ENCODE results near the gene CDA.

CDA gene

DNA sequence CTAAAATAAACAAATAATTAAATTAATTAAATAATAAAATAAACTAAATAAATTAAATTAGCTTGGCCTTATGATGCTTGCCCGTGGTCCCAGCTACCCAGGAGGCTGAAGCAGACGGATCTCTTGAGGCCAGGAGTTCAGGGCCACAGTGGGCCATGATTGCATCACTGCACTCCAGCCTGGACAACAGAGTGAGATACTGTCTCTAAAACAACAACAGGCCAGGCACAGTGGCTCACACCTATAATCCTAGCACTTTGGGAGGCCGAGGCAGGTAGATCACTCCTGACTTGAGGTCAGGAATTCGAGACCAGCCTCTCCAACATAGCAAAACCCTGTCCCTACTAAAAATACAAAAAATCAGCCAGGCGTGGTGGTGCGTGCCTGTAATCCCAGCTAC is 32.1 kb downstream of the CDA start:
- no peak for DNase-seq (ENCODE audit: low spot score)
- Histone ChIP-seq H3K9me3 (ENCODE audit: severe bottlenecking) (no peaks in the 10 kb centered on the region), H3K4me1 (ENCODE audit: insufficient read depth, poor library complexity, severe bottlenecking) (no peaks in the 10 kb centered on the region), H3K4me3 (ENCODE audit: severe bottlenecking) (no peak overlapping the region), H3K27me3 (ENCODE audit: insufficient read depth, poor library complexity, severe bottlenecking) (no peaks in the 10 kb centered on the region), H3K27ac (ENCODE audit: poor library complexity, severe bottlenecking) (no peak overlapping the region), H3K36me3 (ENCODE audit: low read depth) (peaks cover 4% of the 10 kb centered on the region)
- ATAC-seq (ENCODE audit: low read depth), result no peak
- TF ChIP-seq, protein P1, sequence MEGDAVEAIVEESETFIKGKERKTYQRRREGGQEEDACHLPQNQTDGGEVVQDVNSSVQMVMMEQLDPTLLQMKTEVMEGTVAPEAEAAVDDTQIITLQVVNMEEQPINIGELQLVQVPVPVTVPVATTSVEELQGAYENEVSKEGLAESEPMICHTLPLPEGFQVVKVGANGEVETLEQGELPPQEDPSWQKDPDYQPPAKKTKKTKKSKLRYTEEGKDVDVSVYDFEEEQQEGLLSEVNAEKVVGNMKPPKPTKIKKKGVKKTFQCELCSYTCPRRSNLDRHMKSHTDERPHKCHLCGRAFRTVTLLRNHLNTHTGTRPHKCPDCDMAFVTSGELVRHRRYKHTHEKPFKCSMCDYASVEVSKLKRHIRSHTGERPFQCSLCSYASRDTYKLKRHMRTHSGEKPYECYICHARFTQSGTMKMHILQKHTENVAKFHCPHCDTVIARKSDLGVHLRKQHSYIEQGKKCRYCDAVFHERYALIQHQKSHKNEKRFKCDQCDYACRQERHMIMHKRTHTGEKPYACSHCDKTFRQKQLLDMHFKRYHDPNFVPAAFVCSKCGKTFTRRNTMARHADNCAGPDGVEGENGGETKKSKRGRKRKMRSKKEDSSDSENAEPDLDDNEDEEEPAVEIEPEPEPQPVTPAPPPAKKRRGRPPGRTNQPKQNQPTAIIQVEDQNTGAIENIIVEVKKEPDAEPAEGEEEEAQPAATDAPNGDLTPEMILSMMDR (IDR thresholded peaks at IDR 0.05; ENCODE audit: poor library complexity, severe bottlenecking), result no peak

DNA sequence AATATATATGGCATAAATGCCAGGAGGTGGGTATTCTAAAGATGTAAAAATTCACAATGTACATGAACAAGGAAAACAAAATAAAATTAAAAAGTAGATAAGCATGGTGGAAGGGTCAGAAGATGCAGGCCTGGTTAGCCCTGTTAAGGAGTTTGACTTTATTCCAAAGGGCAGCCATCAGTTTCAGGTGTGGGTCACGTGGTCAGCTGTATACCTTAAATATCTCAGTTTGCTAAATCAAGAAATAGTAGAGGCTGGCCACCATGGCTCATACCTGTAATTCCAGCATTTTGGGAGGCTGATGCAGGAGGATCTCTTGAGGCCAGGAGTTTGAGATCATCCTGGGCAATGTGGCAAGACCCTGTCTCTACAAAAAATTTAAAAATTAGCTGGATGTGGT is 35.8 kb downstream of the CDA start:
- no peak overlapping the region for H3K4me3 ChIP-seq (ENCODE audit: severe bottlenecking)
- H3K27me3 ChIP-seq (ENCODE audit: insufficient read depth, poor library complexity, severe bottlenecking), result no peaks in the 10 kb centered on the region
- ATAC-seq (ENCODE audit: low read depth), result no peak
- H3K4me1 ChIP-seq (ENCODE audit: insufficient read depth, poor library complexity, severe bottlenecking), result no peaks in the 10 kb centered on the region
- H3K9me3 ChIP-seq (ENCODE audit: severe bottlenecking), result no peaks in the 10 kb centered on the region
- no peak for DNase-seq (ENCODE audit: low spot score)
- no peak overlapping the region for H3K27ac ChIP-seq (ENCODE audit: poor library complexity, severe bottlenecking)
- TF ChIP-seq, protein P1 (IDR thresholded peaks at IDR 0.05; ENCODE audit: poor library complexity, severe bottlenecking), result no peak
- no peaks in the 10 kb centered on the region for H3K36me3 ChIP-seq (ENCODE audit: low read depth)

DNA sequence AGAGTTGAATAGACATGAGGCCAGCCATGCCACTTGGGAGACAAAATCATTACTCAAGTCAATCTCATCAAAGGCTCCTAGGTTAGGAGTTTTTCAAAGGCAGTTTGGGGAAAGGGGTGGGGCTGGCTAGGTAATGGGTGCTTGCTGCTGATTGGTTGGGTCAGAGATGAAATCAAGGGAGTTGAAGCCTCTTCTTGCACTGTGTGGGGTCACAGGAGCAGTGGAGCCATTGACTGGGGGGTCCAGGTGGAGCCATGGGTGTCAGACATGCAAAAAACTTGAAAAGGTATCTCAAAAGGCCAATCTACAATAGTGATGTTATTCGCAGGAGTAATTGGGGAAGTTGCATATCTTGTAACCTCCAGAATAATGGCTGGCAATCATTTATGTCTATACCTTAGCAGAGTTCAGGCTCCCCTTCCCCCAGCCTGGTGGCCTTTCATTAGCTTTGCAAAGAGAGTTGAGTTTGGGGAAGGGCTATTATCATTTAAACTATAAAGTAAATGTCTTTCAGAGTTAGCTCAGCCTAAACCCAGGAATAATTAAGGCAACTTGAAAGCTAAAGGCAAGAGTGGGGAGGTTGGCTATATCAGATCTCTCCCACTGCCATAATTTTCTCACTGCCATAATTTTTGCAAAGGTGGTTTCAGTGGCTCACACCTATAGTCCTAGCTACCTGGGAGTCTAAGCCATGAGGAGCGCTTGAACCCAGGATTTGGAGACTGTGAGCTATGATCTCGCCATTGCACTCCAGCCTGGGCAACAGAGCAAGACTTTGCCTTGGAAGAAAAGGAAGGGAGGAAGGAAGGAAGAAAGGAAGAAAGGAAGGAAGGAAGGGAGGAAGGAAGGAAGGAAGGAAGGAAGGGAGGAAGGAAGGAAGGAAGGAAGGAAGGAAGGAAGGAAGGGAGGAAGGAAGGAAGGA is 36.5 kb downstream of the CDA start:
- H3K36me3 ChIP-seq (ENCODE audit: low read depth), result no peaks in the 10 kb centered on the region
- ATAC-seq (ENCODE audit: low read depth) (no peak), DNase-seq (ENCODE audit: low spot score) (no peak)
- H3K4me3 ChIP-seq (ENCODE audit: severe bottlenecking), result no peak overlapping the region
- no peaks in the 10 kb centered on the region for H3K9me3 ChIP-seq (ENCODE audit: severe bottlenecking)
- H3K4me1 ChIP-seq (ENCODE audit: insufficient read depth, poor library complexity, severe bottlenecking), result no peaks in the 10 kb centered on the region
- H3K27me3 ChIP-seq (ENCODE audit: insufficient read depth, poor library complexity, severe bottlenecking), result no peaks in the 10 kb centered on the region
- H3K27ac ChIP-seq (ENCODE audit: poor library complexity, severe bottlenecking), result no peak overlapping the region
- TF ChIP-seq, protein P1 (IDR thresholded peaks at IDR 0.05; ENCODE audit: poor library complexity, severe bottlenecking), result no peak

DNA sequence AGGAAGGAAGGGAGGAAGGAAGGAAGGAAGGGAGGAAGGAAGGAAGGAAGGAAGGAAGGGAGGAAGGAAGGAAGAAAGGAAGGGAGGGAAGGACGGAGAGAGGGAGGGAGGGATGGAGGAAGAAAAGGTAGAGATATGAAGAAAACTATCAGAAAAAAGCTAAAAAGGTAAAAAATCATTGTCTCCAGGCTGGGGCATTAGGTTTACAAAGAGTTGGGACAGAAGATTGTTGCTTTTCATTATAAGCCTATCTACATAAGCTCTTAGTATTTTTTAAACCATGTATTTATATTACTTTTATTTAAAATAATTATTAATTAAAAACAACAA is 37.2 kb downstream of the CDA start:
- Histone ChIP-seq H3K4me3 (ENCODE audit: severe bottlenecking) (no peak overlapping the region), H3K36me3 (ENCODE audit: low read depth) (no peaks in the 10 kb centered on the region), H3K4me1 (ENCODE audit: insufficient read depth, poor library complexity, severe bottlenecking) (no peaks in the 10 kb centered on the region), H3K27me3 (ENCODE audit: insufficient read depth, poor library complexity, severe bottlenecking) (no peaks in the 10 kb centered on the region), H3K27ac (ENCODE audit: poor library complexity, severe bottlenecking) (no peak overlapping the region), H3K9me3 (ENCODE audit: severe bottlenecking) (no peaks in the 10 kb centered on the region)
- ATAC-seq (ENCODE audit: low read depth) (no peak), DNase-seq (ENCODE audit: low spot score) (no peak)
- TF ChIP-seq, protein P1 (IDR thresholded peaks at IDR 0.05; ENCODE audit: poor library complexity, severe bottlenecking), result no peak

DNA sequence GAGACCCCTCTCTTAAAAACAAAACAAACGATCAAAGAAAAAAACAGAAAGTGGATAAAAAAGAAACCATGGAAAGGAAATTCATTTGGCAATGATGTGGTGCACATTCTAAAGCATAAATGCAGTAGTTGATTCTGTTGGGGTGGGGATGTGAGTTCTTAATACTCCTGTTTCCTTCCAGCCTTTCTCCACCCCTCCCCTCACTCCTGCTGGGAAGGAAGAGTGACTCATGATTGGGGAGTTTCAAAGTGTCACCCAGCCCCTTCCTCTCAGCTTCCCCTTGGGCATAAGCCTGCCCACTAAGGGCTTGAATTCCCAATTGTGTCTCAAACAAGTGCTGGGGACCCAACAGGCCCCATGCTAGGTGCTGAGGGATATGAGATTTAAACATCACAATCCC is 37.6 kb downstream of the CDA start:
- H3K4me3 ChIP-seq (ENCODE audit: severe bottlenecking), result no peak overlapping the region
- H3K27me3 ChIP-seq (ENCODE audit: insufficient read depth, poor library complexity, severe bottlenecking), result no peaks in the 10 kb centered on the region
- ATAC-seq (ENCODE audit: low read depth), result no peak
- no peaks in the 10 kb centered on the region for H3K36me3 ChIP-seq (ENCODE audit: low read depth)
- DNase-seq (ENCODE audit: low spot score), result no peak
- no peaks in the 10 kb centered on the region for H3K4me1 ChIP-seq (ENCODE audit: insufficient read depth, poor library complexity, severe bottlenecking)
- H3K27ac ChIP-seq (ENCODE audit: poor library complexity, severe bottlenecking), result no peak overlapping the region
- TF ChIP-seq, protein P1 (IDR thresholded peaks at IDR 0.05; ENCODE audit: poor library complexity, severe bottlenecking), result no peak
- peaks cover 3% of the 10 kb centered on the region for H3K9me3 ChIP-seq (ENCODE audit: severe bottlenecking)
